ENCODE results near the gene CPNE8. TPM values are rescaled to one million over a fixed set of nuclear protein-coding genes. Genes with fewer than 3 reads are reported as not detected.

The CPNE8 gene
- total RNA-seq, 2 donors from 2014 or later: 4.8 to 5.9 TPM

DNA sequence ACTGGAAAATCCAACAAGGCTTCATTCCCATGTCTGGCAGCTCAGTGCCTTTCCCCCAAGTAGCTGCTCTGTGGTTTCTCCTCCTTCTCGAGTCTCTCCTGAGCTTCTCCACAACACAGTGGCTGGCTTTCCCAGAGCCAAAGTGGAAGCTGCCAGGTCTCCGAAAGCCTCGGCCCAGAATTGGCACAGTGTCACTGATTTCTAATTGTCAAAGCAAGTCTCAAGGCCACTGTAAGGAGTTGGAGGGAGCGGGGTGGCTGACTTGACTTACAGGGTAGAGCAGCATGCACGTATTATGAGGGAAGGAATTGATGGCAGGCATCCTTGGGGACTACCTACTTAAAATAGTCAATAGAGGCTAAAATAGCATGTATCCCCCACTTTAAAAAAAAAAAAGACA, 6.7 kb upstream of the CPNE8 start:
- H3K9me3 ChIP-seq (ENCODE audit: control insufficient read depth, low read length, poor library complexity, severe bottlenecking): no peaks in the 10 kb centered on the region
- Mint-ChIP-seq H3K4me3 (no peak overlapping the region), H3K36me3 (ENCODE audit: low read depth) (no peaks in the 10 kb centered on the region), H3K27me3 (peaks cover 9% of the 10 kb centered on the region), H3K27ac (no peak overlapping the region), H3K4me1 (peaks cover 3% of the 10 kb centered on the region)
- DNase-seq: no peak
- ATAC-seq: no peak

DNA sequence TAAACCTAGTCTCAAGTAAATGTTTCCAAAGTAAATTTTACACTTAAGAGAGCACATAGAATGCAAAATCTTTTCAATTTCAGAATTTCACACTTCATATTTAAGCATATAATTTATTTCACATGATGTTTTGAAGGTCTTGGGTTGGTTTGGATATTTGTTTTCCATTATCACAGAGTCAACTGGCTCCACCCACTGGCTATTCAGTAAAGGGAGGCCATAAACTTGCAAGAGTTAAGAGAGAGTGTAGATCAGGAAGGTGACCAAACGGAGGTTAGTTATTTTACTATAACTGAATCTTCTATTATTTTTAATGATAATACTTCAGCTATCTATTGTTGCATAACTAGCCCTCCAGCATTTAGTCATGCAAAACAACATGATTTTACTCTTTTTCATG, 6.2 kb upstream of the CPNE8 start:
- H3K36me3 Mint-ChIP-seq (ENCODE audit: low read depth): no peaks in the 10 kb centered on the region
- no peak overlapping the region for H3K27ac Mint-ChIP-seq
- no peaks in the 10 kb centered on the region for H3K9me3 ChIP-seq (ENCODE audit: control insufficient read depth, low read length, poor library complexity, severe bottlenecking)
- peaks cover 6% of the 10 kb centered on the region for H3K4me1 Mint-ChIP-seq
- peaks cover 12% of the 10 kb centered on the region for H3K27me3 Mint-ChIP-seq
- ATAC-seq: no peak
- no peak overlapping the region for H3K4me3 Mint-ChIP-seq
- no peak for DNase-seq

DNA sequence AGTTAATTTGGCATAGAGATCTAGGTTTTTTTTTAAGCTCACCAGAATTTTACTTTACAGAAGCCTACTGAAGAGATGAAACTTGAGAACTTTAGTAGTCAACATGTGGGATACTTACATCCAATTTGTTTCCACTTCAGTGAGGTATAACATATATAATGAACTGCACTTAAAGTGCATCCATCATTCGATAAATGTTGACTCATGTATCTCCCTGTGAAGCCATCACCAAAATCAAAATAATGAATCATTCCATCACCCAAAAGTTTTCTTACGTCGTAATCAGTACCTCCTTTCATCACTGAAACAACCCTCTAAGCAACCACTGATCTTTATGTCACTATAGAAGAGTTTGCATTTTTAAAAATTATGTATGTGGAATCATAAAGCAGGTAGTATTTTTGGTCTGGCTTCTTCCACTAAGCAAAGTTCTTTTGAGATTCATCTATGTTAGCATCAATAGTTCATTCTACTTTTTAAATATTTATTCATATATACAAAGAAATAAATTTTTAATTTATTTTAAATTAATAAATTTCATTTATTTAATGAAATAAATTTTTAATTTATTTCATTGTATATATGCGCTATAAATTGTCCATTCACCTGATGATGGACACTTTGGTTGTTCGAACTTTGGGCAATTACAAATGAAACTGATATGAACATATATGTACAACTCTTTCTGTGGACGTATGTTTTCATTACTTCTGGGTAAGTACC, 2.0 kb upstream of the CPNE8 start:
- peak overlapping the region; percentile 91 for H3K4me3 Mint-ChIP-seq
- DNase-seq (no peak), ATAC-seq (no peak)
- no peak overlapping the region for H3K27ac Mint-ChIP-seq
- no peaks in the 10 kb centered on the region for H3K36me3 Mint-ChIP-seq (ENCODE audit: low read depth)
- no peaks in the 10 kb centered on the region for H3K9me3 ChIP-seq (ENCODE audit: control insufficient read depth, low read length, poor library complexity, severe bottlenecking)
- H3K27me3 Mint-ChIP-seq: peaks cover 12% of the 10 kb centered on the region
- H3K4me1 Mint-ChIP-seq: peaks cover 23% of the 10 kb centered on the region

DNA sequence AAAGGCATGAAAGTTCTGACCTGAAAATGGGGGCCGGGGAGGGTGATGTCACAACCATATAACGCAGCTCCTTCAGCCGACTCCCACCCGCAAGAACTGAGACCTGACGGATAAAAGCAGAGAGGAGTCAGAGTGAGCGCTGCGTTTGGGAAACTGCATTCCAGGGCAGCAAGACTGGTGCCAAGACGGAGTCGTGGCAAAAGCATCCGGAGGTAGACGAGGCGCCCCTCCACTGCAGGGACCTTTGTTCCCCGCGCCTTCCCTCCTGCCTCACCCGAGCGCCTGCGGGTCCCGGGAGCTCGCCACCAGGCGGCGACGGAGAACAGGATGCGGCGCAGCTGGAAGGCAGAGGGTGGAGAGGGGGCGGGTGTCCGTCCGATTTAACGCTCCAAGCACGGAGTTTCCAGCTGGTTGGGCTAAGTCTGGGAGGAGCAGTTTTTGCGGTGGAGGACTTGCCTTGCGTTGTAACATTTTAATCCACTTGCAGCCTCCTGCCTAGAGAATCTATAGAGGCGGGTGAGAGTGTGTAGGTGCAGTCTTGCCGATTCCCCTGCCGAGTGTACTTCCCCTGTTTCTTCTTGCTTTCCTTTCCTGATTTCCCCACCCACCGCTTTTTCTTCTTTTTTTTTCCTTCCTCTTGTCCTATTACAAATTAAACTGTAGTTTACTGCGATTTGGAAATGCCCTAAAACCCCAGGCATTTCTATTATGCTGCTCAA, 1.2 kb upstream of the CPNE8 start:
- DNase-seq (peak; percentile 38 to 44 (median 41)), ATAC-seq (peak; percentile 76)
- Mint-ChIP-seq H3K27me3 (peaks cover 12% of the 10 kb centered on the region), H3K36me3 (ENCODE audit: low read depth) (no peaks in the 10 kb centered on the region), H3K4me1 (peaks cover 24% of the 10 kb centered on the region), H3K4me3 (peak overlapping the region; percentile 91), H3K27ac (peak overlapping the region; percentile 45)
- no peaks in the 10 kb centered on the region for H3K9me3 ChIP-seq (ENCODE audit: control insufficient read depth, low read length, poor library complexity, severe bottlenecking)

DNA sequence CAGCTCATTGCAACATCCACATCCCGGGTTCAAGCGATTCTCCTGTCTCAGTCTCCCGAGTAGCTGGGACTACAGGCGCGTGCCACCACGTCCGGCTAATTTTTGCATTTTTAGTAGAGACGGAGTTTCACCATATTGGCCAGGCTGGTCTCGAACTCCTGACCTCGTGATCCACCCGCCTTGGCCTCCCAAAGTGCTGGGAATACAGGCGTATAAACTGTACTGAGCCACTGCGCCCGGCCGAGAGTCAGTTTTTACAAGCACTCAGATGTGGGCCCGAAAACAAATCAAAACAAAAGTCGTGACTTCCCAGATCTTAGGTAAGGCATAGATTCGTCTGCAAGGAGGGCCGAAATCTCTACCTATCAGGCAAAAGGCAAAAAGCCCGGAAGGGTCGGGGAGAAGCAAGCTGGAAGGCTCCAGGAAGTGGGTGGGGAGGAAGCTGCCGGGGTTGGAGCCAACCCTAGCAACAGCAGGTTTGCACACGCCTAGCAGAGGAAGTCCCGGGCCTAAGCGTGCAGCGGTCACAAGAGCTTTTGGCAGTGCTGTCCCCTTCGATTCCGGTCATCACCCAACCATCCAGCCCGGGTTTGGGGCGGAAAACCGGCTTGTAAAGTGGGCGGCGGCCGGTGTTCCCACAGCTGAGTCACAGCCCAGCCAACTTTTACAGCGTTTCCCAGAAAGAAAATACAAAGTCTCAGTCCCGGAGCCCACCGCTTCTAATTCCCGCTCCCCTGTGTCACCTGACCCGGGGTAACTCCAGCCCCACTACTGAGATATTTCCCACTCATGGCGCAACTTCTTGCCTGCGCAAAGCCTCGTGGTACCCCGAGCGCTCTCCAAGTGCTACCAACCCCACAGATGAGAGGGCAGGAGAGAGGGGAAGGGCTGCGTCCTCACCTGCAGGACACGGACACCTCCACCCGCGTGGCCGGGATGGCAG, 583 bp downstream of the CPNE8 start:
- peak overlapping the region; percentile 61 for H3K27ac Mint-ChIP-seq
- peaks cover 12% of the 10 kb centered on the region for H3K27me3 Mint-ChIP-seq
- DNase-seq (peak; percentile 7 to 21 (median 16)), ATAC-seq (peak; percentile 66)
- no peaks in the 10 kb centered on the region for H3K36me3 Mint-ChIP-seq (ENCODE audit: low read depth)
- H3K9me3 ChIP-seq (ENCODE audit: control insufficient read depth, low read length, poor library complexity, severe bottlenecking): no peaks in the 10 kb centered on the region
- H3K4me3 Mint-ChIP-seq: peak overlapping the region; percentile 91
- peaks cover 26% of the 10 kb centered on the region for H3K4me1 Mint-ChIP-seq

DNA sequence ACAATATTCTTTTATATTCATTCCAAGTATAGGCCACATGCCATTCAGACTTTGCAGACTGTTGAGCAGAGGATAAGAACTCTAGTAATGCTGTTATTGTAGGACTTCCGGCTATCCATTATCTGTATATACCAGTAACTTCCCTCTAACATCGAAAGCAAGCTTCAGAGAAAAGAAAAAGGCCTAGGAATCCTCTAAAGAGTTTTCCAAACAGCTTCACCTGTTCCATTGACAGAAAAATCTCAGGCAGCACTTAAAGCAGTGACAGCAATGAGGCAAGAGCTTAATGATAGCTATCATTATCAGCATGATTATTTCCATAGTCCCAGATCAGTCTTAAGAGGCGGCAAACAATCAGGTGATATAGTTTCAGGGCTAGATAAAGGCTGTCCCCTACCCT, 1.8 kb downstream of the CPNE8 start:
- Mint-ChIP-seq H3K27me3 (peaks cover 6% of the 10 kb centered on the region), H3K27ac (peak overlapping the region; percentile 61), H3K36me3 (ENCODE audit: low read depth) (no peaks in the 10 kb centered on the region), H3K4me3 (peak overlapping the region; percentile 91), H3K4me1 (peaks cover 26% of the 10 kb centered on the region)
- H3K9me3 ChIP-seq (ENCODE audit: control insufficient read depth, low read length, poor library complexity, severe bottlenecking): no peaks in the 10 kb centered on the region
- no peak for ATAC-seq
- DNase-seq: no peak

DNA sequence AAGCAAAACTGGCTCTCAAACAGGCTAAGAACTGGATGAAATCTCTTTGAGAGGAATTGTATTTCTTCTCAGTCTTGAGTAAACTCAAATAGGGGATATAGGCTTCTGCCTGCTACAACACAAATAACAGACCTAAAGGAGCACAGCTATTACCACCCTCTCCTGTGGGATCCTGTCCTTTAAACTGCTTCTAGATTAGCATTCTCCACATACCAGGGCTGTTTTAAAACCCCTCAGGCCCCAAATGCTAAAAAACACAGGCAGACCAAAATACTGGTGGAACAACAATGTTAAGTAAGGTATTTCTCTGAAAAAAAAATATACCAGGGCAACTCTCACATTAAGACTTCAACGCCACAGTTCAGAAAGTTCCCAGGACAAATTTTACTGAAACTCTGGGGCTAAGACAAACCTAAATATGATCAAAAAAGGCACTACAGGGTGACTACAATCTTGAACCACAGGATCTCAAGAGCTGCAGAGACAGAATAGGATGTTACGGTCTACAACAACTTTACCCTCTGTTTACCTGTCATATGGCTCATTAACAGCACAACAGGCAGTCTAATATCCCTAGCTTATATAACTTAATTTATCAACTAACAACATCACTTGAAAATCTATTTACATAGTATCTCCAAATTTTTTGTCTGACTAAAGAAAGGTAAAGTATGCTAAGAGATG, 7.2 kb downstream of the CPNE8 start:
- H3K9me3 ChIP-seq (ENCODE audit: control insufficient read depth, low read length, poor library complexity, severe bottlenecking): no peaks in the 10 kb centered on the region
- Mint-ChIP-seq H3K27ac (peak overlapping the region; percentile 3), H3K4me3 (no peak overlapping the region), H3K4me1 (peaks cover 10% of the 10 kb centered on the region), H3K27me3 (no peaks in the 10 kb centered on the region), H3K36me3 (ENCODE audit: low read depth) (no peaks in the 10 kb centered on the region)
- no peak for DNase-seq
- no peak for ATAC-seq

DNA sequence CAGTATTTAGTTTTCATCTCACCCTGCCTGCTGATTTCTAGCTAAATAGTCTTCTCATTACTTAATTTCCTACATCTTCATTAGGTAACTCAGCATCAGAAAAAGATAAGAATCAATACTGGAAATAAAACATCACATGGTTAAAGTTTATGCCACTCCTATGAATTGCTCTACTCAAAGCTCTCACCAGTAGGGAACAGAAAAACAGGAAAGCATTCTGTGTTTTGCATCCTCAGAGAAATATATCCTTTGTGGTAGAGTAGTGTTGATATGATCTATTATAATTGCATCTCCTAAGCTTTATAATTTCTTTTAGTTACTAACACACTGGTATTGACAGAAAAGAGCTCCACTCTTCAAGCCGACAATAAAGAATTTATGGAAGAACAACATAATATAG, 9.9 kb downstream of the CPNE8 start:
- Mint-ChIP-seq H3K36me3 (ENCODE audit: low read depth) (no peaks in the 10 kb centered on the region), H3K4me1 (peaks cover 13% of the 10 kb centered on the region), H3K27ac (no peak overlapping the region), H3K4me3 (no peak overlapping the region), H3K27me3 (no peaks in the 10 kb centered on the region)
- H3K9me3 ChIP-seq (ENCODE audit: control insufficient read depth, low read length, poor library complexity, severe bottlenecking): no peaks in the 10 kb centered on the region
- DNase-seq (no peak), ATAC-seq (no peak)

DNA sequence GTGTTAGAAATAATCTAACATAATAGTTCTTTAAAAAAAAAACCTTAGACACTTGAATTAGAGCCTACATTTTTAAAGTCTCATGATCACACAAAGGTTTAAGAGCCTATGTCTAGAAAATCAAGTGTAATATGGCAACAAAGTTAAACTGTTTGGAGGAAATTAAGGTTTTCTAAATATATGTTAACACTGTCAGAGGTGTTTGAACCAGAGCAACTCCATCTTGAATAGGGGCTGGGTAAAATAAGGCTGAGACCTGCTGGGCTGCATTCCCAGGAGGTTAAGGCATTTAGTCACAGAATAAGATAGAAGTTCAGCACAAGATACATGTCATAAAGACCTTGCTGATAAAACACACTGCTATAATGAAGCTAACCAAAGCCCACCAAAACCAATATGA, 12.4 kb downstream of the CPNE8 start:
- Mint-ChIP-seq H3K4me3 (no peak overlapping the region), H3K27ac (no peak overlapping the region), H3K4me1 (peaks cover 11% of the 10 kb centered on the region), H3K36me3 (ENCODE audit: low read depth) (no peaks in the 10 kb centered on the region), H3K27me3 (no peaks in the 10 kb centered on the region)
- no peak for ATAC-seq
- H3K9me3 ChIP-seq (ENCODE audit: control insufficient read depth, low read length, poor library complexity, severe bottlenecking): no peaks in the 10 kb centered on the region
- no peak for DNase-seq

DNA sequence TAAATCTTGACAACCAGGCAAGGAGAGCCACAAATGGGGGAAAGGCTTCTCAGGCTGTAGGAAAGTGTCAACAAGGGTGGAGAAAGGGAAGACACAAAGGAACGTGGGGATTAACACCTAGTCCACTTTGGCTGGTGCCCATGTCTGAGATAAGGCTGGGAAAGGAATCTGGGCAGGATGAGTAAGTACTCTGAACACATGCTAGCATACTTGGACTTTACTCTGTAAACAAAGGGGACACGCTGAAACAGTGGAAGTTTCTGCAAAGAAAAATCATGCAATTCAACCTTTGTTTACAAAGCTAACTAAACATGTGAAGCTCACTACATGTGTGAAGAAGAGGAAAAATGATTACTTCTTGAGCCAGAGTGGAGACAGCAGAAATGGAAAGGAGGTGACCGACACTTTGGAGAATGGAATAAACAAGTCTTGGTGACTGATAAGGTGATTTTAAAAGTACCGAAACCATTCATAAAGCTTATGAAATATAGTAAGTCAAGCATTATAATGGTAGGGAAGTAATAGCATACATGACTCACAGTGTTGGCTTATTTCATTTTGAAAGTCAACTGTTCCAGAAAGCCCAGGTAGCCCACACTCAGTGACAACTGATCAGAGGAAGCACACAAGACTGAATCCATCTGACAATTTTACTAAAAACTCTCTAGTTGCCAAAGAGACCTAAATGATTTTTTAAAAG, 13.2 kb downstream of the CPNE8 start:
- Mint-ChIP-seq H3K27me3 (no peaks in the 10 kb centered on the region), H3K27ac (no peak overlapping the region), H3K4me3 (no peak overlapping the region), H3K36me3 (ENCODE audit: low read depth) (no peaks in the 10 kb centered on the region), H3K4me1 (peaks cover 11% of the 10 kb centered on the region)
- no peak for ATAC-seq
- no peaks in the 10 kb centered on the region for H3K9me3 ChIP-seq (ENCODE audit: control insufficient read depth, low read length, poor library complexity, severe bottlenecking)
- DNase-seq: no peak

DNA sequence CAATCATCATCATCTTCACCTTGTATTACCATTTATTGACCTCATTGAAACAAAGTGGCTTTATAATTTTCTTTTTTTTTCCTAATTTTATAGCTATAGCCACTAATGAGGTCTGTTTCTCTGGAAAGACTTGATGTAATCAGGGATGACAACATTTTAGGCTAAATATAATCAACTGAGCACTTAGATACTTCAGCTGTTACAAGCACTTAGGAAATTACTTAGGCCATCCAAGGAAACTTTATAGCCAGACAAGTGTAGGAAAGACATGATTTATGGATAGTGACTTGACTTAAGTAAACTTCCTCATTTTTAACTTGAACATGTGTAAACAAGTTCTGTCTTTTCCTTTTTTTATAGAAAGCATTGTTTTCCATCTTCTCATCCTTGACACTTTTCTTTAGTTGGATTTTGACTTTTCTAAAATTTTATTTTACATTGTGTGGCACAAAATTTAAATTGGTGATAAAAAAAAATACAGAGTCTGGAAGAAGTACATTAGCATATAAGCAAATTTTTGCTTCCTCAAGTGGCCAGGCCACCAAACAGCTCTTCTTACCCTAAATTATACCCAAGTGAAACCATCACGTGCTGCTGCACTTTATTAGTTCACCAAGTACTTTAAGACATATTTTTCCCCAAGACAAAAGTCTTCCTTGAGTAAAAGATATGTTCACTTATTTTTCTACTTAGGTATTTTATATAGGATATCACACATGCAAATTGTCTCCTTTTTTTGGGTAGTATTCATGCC, 15.1 kb downstream of the CPNE8 start:
- Mint-ChIP-seq H3K4me1 (peaks cover 6% of the 10 kb centered on the region), H3K27ac (no peak overlapping the region), H3K4me3 (no peak overlapping the region), H3K36me3 (ENCODE audit: low read depth) (no peaks in the 10 kb centered on the region), H3K27me3 (no peaks in the 10 kb centered on the region)
- ATAC-seq (no peak), DNase-seq (no peak)
- H3K9me3 ChIP-seq (ENCODE audit: control insufficient read depth, low read length, poor library complexity, severe bottlenecking): no peaks in the 10 kb centered on the region

DNA sequence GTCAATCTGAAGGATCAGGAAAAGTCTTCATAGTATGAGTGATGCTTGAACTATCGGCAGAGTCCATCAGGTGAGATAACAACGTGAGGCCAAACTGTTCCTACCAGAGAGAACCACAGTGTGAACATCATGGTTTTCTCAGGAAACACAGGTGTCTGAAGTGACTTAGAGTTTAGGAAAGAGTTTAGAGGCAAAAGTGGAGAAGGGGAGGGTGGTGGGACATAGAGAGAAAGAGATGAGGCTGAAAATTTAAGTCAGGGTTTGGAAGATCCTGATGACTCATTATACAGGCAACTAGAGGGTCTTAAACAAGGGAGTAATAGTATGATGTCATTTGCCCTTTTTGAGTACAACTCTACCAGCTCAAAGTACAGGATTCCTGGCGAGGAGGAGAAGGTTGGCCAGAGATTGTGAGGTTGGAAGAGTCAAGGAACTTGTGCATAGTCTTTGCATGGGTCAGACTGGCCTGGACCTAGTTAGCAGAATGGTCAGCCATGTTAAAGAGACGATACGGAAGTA, 16.0 kb downstream of the CPNE8 start:
- H3K27ac Mint-ChIP-seq: no peak overlapping the region
- peaks cover 6% of the 10 kb centered on the region for H3K4me1 Mint-ChIP-seq
- H3K9me3 ChIP-seq (ENCODE audit: control insufficient read depth, low read length, poor library complexity, severe bottlenecking): no peaks in the 10 kb centered on the region
- DNase-seq: no peak
- no peaks in the 10 kb centered on the region for H3K36me3 Mint-ChIP-seq (ENCODE audit: low read depth)
- H3K4me3 Mint-ChIP-seq: no peak overlapping the region
- H3K27me3 Mint-ChIP-seq: no peaks in the 10 kb centered on the region
- no peak for ATAC-seq
